Suppressor macrophage treated with lipopolysaccharide for 4 hours (primary cell): ENCODE measurements around the gene PACRG.

ENCODE experiments used
- DNase-seq: peaks from one replicate; pipeline ENCODE4 v3.0.0-alpha.2; 2020

PACRG gene

GRCh38 chr6:162710936-162711335 lies 16.8 kb upstream of the PACRG start:
- DNase-seq: no peak

DNA sequence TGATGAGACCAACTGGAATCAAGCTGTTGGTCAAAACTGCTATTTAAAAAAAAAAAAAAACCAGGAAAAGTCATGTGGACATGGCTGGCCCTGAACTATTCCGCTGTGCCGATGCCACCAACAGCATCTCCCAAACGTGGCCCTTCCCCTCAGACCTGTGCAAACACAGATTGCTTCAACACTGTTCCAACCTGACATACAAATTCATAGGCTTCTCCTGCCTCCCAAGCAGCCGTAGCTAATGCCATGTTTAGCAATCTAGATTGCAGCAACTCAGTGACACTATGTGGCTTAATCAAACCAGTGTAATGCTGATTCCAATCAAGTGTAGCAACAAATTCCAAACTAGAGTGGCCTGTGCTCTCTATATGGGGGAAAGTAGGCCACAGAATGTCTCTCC lies 16.4 kb upstream of the PACRG start:
- DNase-seq: no peak

- peak; percentile 55 for DNase-seq
Measured at GRCh38 chr6:162712694-162713093, 15.1 kb upstream of the PACRG start.

GRCh38 chr6:162713974-162714780 lies 13.6 kb upstream of the PACRG start:
- DNase-seq: no peak

GRCh38 chr6:162715601-162716000 lies 12.2 kb upstream of the PACRG start:
- no peak for DNase-seq

GRCh38 chr6:162719528-162719927 lies 8.2 kb upstream of the PACRG start:
- no peak for DNase-seq

GRCh38 chr6:162721404-162721687 lies 6.4 kb upstream of the PACRG start:
- no peak for DNase-seq

- no peak for DNase-seq
Measured at GRCh38 chr6:162722226-162722625, 5.5 kb upstream of the PACRG start.

- no peak for DNase-seq
Measured at GRCh38 chr6:162722633-162723032, 5.1 kb upstream of the PACRG start.

DNA sequence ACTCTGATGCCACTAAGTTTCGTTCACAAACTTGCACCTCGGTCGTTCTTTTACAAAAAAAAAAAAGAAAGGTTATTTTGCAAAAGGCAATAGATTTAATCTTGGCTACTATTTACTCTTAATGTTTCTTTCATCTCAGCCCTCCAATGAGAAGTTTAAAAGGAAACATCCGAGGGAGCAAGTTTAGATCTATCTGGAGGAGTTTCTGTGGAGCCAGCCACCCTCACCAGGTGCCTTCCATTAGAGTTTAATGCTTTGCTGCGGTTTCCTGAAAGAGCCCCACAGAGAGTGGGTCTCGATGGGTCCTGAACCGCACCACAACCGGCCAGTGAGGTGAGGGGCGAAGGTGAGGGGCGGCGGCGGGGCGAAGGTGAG lies 840 bp upstream of the PACRG start:
- no peak for DNase-seq

GRCh38 chr6:162728197-162728596 lies 423 bp downstream of the PACRG start:
- DNase-seq: no peak

GRCh38 chr6:162728706-162729105 lies 932 bp downstream of the PACRG start:
- DNase-seq: no peak

DNA sequence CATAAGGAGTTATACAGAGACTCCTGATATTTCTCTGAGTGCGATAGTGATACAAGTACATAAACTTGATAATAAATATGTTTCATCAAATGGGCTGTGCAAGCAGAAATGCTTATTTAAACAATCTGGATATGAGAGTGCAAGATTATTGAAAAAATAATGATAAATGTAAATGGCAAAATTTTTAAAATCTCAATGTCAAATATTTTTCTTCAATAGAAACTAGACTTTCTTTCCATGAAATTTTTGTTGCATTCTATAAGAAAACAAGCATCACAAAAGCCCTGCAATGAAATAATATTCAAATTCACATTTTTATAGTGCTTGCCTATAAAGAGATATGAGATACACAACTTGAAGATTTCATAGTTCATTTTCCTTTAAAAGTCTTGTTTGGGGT lies 2.7 kb downstream of the PACRG start:
- no peak for DNase-seq

DNA sequence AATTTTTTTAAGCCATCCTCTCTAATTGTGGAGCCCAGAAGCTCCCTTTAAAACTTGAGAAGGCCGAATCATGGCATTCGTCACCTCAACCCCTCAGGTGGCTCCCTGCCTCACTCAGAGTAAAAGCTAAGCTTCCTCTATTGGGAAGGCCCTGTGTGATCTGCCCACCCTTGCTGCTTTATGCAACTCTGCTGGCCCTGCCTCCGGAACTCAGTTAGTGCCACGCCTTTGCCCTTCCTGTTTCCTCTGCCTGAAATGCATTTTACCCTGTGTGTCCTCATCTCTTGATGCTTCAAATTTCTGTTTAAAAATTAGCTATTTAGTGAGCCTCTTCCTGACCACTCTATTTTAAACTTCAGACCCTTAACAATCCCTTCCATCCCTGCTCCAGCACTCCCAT lies 5.7 kb downstream of the PACRG start:
- no peak for DNase-seq

GRCh38 chr6:162736961-162737360 lies 9.2 kb downstream of the PACRG start:
- DNase-seq: no peak

- DNase-seq: no peak
Measured at GRCh38 chr6:162750776-162751175, 23.0 kb downstream of the PACRG start.

GRCh38 chr6:162751211-162751859 lies 23.6 kb downstream of the PACRG start:
- DNase-seq: no peak

- DNase-seq: no peak
Measured at GRCh38 chr6:162753775-162754174, 26.0 kb downstream of the PACRG start.

- no peak for DNase-seq
Measured at GRCh38 chr6:162770136-162770535, 42.4 kb downstream of the PACRG start.

DNA sequence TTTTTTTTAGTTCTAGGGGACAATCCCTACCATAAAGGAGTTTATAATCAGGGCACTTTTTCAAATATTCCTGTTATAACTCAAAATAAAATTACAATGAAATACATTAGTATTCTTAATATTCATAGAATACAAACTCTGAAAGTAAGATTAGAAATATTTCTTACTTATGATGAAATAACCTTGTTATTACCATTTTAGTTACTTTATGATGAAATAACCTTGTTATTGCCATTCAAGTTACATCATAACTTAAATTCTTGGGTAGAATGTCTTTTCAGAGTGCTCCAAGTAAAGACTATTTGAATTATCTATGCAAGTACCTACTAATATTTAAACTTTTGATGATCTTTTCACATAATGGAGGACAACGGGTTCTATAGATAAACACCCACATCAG lies 43.2 kb downstream of the PACRG start:
- DNase-seq: no peak

GRCh38 chr6:162772466-162772865 lies 44.7 kb downstream of the PACRG start:
- no peak for DNase-seq

- DNase-seq: no peak
Measured at GRCh38 chr6:162773996-162774395, 46.2 kb downstream of the PACRG start.

DNA sequence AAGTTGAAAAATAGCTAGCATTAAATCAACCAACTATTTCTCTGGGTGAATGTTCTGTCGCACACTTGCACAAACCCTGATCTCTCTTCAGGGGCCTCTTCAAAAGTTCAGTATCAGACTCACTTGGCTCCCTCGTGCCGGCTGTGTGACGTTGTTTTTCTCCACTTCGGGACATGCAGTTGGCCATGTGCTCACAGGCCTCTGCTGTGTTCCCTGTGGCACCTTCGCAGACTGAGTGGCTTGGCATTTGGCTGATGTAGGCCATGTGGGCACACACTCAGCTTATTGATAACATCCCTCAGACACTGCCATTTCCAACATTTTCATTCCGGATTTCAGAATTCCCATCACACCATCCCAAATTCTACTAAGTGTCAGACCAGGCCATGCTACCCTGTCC lies 49.3 kb downstream of the PACRG start:
- no peak for DNase-seq

DNA sequence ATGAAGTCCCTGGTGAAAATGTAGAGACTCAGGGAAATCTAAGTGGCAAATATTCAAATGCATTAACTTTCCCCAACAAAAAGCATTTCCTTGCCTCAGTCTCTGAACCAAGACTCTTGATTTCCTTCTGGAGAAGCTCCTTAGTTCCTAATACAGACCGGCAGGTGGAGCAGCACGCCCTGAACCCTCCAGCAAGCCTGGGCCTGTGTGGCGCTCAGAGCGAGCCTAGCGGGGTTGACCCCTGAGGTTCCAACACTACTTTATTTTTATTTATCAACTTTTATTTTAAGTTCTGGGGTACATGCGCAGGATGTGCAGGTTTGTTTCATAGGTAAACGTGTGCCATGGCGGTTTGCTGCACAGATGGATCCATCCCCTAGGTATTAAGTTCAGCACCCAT lies 50.8 kb downstream of the PACRG start:
- DNase-seq: no peak

- DNase-seq: no peak
Measured at GRCh38 chr6:162785632-162786242, 58.0 kb downstream of the PACRG start.
